IMR-90 (cell line): ENCODE data around the gene SFTPA1.

Experiments
- BHLHE40 ChIP-seq: fragments of 150-350 bp; IDR thresholded peaks from 2 replicates; pipeline ENCODE4 v1.6.1; 2016; ENCODE audit warnings: mild to moderate bottlenecking, low read depth, low read length
- CEBPB ChIP-seq: IDR thresholded peaks from 2 replicates; pipeline ENCODE4 v1.6.1; 2012; ENCODE audit warnings: low read depth, low read length, improper control_type of control experiment
- CHD1 ChIP-seq: IDR thresholded peaks from 2 replicates; pipeline ENCODE4 v1.6.1; 2012; ENCODE audit warnings: low read depth, low read length, improper control_type of control experiment
- CTCF ChIP-seq: conservative IDR thresholded peaks from 2 replicates; pipeline ENCODE4 v1.5.1; 2012; ENCODE audit warnings: mild to moderate bottlenecking, low read depth, low read length, improper control_type of control experiment
- ELK1 ChIP-seq: fragments of 150-350 bp; IDR thresholded peaks from 2 replicates; pipeline ENCODE4 v1.6.1; 2016; ENCODE audit warnings: low read depth, mild to moderate bottlenecking, low read length, moderate library complexity, borderline replicate concordance
- FOS ChIP-seq: fragments of 150-350 bp; IDR thresholded peaks from 2 replicates; pipeline ENCODE4 v1.6.1; 2016; ENCODE audit warnings: low read depth, low read length
- MAFK ChIP-seq: IDR thresholded peaks from 2 replicates; pipeline ENCODE4 v1.6.1; 2012; ENCODE audit warnings: low read depth, low read length, improper control_type of control experiment
- NFE2L2 ChIP-seq: fragments of 150-350 bp; IDR thresholded peaks from 2 replicates; pipeline ENCODE4 v1.6.1; 2016; ENCODE audit warnings: low read depth, mild to moderate bottlenecking, low read length
- POLR2A ChIP-seq: IDR thresholded peaks from 2 replicates; pipeline ENCODE4 v1.6.1; 2012; ENCODE audit warnings: mild to moderate bottlenecking, low read depth, low read length
- RAD21 ChIP-seq: IDR thresholded peaks from 2 replicates; pipeline ENCODE4 v1.6.1; 2012; ENCODE audit warnings: low read length, improper control_type of control experiment
- RFX5 ChIP-seq: IDR thresholded peaks from 2 replicates; pipeline ENCODE4 v1.8.0; 2012; ENCODE audit warnings: low read depth, mild to moderate bottlenecking, low read length, moderate library complexity
- SMC3 ChIP-seq: fragments of 150-350 bp; IDR thresholded peaks from 2 replicates; pipeline ENCODE4 v1.6.1; 2016; ENCODE audit warnings: low read depth, mild to moderate bottlenecking, antibody characterized with exemption, low read length, moderate library complexity
- USF2 ChIP-seq: fragments of 150-350 bp; IDR thresholded peaks from 2 replicates; pipeline ENCODE4 v1.6.1; 2017; ENCODE audit warnings: mild to moderate bottlenecking, antibody characterized with exemption, low read length, low read depth

- TF ChIP-seq POLR2A: no peak
- no peak for TF ChIP-seq CHD1
- no peak for TF ChIP-seq USF2
- TF ChIP-seq CTCF: no peak
- TF ChIP-seq ELK1: no peak
- TF ChIP-seq NFE2L2: no peak
- TF ChIP-seq MAFK: no peak
- no peak for TF ChIP-seq RFX5
- no peak for TF ChIP-seq FOS
- TF ChIP-seq RAD21: no peak
- TF ChIP-seq SMC3: no peak
- no peak for TF ChIP-seq BHLHE40
- TF ChIP-seq CEBPB: no peak
Observed at GRCh38 chr10:79629955-79630327, 19.2 kb downstream of the SFTPA1 start.
